ENCODE results near the gene MEIS3.

Gene MEIS3

GRCh38 chr19:47356900-47357299 lies 62.4 kb downstream of the MEIS3 start:
- no peak for DNase-seq

GRCh38 chr19:47353307-47353712 lies 66.0 kb downstream of the MEIS3 start:
- no peak for DNase-seq

Data from activated CD4-positive, CD25-positive, alpha-beta regulatory T cell (primary cell).